NCI-H510A (cell line): ENCODE data around the gene OLFM1.

Experiments used
- DNase-seq: peaks from one replicate; lab custom pipeline; 2025; lab: John Stamatoyannopoulos, UW

OLFM1 gene

GRCh38 chr9:135090081-135090480, 2.6 kb downstream of the OLFM1 start:
- DNase-seq, result no peak

DNA sequence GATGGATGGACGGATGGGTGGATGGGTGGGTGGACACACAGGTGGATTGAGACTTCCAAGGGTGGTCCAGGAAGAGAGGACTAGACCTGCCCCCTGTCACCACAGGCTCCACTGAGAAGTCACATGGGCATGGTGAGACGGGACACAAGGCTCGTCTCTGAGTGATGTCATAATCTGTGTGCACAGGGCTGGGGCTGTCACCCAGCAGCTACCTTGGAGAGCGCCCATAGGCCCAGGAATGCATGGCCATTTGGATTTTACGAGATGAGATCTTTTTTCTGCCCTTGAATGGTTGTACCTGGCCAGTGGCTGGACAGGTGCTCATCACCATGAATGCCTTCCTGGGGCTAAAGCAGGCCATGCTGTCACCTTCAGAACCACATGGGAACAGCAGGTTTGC, 3.1 kb downstream of the OLFM1 start:
- no peak for DNase-seq

DNA sequence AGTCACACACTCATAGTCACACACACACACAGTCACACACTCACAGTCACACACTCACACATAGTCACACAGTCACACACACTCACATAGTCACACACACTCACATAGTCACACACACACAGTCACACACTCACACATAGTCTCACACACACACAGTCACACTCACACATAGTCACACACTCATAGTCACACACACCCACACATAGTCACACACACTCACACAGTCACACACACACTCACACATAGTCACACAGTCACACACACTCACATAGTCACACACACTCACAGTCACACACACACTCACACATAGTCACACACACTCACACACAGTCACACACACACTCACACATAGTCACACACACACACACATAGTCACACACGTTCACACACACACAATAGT, 4.1 kb downstream of the OLFM1 start:
- DNase-seq, result no peak

- no peak for DNase-seq
Observed at GRCh38 chr9:135093111-135093510, 5.6 kb downstream of the OLFM1 start.

- no peak for DNase-seq
Observed at GRCh38 chr9:135093911-135094584, 6.6 kb downstream of the OLFM1 start.

DNA sequence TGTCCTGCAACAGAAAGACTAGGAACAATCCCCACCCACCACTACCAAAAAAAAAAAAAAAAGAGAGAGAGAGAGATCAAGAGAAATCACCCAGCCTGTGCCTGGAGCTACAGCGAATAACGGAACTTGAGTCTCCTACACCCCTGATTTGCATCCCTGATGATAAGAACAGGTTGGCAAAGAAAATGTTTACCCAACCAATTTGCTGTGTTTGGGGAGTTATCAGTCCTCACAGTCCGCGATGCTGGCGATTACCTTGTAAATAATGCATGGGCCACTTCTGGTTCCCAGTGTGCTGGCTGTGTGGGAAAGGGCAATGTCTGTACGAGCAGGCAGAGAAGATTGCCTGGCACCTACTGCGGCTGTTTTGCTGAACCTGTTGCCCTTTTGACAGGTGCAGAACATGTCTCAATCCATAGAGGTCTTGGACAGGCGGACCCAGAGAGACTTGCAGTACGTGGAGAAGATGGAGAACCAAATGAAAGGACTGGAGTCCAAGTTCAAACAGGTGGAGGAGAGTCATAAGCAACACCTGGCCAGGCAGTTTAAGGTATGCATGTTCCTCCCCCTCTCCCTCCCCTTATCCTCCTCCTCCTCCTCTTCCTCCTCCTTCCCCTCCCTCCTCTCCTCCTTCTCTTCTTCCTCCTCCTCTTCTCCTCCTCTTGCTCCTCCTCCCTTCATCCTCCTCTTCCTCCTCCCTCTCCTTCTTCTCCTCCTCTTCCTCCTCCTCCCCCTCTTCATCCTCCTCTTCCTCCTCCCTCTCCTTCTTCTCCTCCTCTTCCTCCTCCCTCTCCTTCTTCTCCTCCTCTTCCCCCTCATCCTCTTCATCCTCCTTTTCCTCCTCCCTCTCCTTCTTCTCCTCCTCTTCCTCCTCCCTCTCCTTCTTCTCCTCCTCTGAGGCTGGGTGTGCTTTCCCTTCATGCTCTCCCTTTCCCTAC, 8.3 kb downstream of the OLFM1 start:
- DNase-seq, result no peak

DNA sequence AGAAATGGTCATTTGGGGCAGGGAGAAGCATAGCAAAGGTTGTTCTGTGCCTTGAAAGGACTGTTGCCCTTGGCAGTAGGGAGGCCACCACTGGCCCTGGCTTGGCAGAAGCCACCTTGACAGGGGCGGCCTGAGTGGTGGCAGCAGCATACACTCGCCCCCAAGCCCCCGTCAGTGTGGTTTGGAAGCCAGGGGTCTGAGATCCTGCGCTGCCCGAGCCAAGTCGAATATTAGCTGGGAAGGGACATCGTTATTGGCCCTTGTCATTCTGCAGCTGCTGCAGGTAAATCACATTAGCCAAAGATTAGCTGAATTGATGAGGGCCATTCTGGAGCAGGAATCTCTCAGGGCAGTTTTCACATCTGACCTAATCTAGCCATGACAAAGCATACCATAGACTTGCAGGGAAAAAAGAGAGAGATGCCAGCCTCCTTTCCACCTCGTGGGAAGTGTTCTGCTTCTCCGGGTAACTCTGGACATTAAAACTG, 9.0 kb downstream of the OLFM1 start:
- no peak for DNase-seq

- DNase-seq, result no peak
Observed at GRCh38 chr9:135098400-135099105, 11.1 kb downstream of the OLFM1 start.

DNA sequence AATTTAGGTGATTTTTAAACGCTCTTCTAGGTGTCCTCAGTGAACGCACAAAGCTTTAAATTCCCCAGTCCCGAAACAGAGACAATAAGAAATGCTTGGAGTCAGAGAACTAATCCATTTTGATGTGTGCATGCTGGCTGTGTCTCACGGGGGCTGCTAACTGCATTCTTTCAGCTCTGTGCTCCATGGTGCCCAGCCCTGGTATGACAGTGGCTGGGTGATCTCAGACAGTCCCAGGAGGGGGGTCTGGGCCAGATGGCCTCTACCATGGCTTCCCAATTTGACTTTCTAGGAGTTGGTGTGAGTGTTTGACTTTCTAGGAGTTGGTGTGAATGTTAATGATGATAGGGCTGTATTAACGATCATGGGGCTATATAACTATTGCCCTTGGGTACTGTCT, 12.1 kb downstream of the OLFM1 start:
- DNase-seq, result no peak

GRCh38 chr9:135100241-135100681, 12.8 kb downstream of the OLFM1 start:
- DNase-seq, result no peak

DNA sequence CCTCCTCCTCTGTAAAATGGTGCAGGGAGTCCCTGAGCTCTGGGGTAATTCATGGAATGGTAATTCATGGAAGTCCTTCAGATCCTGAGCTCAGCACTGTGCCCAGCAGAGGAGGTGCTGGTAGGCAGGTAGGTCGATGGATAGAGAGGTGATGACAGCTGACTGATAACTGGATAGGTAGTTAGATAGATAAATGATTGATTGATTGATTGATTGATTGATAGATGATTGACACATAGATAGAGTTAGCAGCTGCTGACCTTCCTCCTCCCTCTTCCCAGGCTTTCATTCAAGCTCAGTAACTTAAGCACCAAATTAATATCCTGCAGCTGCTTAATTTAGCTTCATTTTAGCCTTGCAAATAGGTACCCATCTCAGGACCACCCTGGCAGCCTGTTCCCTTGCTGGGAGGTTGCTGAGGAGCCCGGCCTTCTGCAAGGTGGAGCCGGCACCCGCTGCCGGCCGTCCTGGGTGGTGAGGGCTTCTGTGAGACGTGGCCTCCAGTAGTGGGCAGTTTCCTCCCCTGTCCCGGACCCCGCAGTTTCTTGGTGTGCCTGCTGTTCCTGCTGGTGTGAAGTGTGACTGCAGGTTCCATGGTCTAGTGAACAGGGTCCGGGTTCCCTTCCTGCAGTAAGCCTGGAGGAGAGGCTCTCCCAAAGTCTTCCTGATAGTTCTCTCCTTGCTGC, 13.4 kb downstream of the OLFM1 start:
- no peak for DNase-seq

DNA sequence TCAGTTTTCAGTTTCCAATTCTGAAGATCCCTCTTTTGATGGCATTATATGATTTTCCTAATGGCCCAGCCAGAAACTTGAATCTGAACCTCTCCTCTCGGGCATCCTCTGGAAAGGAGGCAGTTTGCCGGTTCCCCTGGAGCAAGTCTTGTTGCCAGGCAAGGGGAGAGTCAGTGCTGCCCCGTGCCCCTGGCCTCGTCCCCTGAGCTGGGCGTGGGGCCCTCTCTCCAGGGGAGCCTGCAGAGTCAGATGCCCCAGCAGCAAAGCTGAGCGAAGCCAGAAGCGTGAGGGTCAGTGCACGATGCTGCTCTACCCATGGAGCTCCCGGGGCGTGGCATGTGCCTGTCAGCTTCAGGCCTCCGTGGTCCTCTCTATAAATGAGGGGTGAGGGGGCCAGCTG, 14.0 kb downstream of the OLFM1 start:
- DNase-seq, result no peak

- no peak for DNase-seq
Observed at GRCh38 chr9:135101926-135102325, 14.5 kb downstream of the OLFM1 start.

DNA sequence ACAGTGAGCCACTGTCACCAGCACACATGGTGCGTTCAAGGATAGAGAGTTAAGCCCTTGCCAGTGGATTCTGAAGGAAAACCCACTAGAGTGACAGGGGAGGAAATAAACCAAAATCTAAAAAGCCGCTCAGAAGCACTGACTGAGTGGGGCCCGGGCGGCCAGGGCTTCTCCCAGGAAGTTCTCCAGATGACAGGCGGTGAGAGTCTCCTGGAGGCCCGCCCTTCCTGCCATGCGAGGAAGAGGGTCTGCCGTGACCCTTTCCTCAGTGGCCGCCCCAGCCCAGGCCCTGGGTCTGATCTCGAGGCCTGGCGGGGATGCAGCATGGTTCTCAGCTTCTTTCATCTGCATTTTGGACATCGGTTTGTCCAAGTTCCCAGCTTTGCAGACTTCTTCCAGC, 14.9 kb downstream of the OLFM1 start:
- no peak for DNase-seq

GRCh38 chr9:135103001-135103446, 15.6 kb downstream of the OLFM1 start:
- DNase-seq, result no peak

- DNase-seq, result no peak
Observed at GRCh38 chr9:135103931-135104639, 16.6 kb downstream of the OLFM1 start.

DNA sequence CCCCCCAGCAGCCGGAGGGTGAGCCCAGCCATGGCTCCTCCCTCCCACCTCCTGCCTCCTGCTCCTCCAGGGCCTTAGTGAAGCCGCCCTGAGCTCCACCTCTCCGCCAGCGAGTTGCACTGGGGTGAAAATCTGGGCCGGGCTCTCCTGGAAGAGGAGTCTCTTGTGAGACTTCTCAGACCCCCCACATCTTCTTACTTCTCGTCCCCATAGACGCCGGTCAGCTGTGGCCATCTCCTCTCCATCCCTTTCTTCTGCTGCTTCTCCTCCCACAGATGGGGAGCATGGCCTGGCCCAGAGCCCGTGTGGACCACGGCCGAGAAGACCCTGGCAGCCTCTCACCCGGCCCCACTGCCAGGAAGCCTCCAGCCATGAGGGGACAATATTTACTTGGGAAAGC, 17.3 kb downstream of the OLFM1 start:
- no peak for DNase-seq

DNA sequence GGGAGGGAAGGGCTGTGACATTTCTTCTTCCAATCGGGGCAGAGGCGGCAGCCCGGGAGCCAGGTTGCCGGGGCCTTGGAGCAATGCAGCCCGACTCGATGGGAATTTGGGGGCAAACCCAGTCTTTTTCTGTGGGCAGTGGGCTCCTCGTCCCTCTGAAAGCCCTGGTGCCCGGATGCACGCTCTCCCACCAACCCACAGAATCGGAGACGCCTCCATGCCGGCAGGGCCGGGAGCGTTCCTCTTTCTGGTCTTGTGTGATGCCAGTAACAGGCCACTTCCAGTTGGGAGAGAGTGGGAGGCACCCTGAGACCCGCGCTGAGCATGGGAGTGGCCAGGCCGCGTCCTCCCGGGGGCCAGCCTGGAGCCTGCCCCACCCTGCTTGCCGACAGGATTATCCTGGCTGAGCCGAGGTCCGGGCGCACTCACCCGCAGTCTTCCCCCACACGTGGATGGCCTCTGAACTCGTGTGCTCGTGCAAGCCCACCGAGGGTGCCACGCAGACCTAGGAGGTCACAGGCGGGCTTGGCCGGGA, 17.8 kb downstream of the OLFM1 start:
- no peak for DNase-seq

DNA sequence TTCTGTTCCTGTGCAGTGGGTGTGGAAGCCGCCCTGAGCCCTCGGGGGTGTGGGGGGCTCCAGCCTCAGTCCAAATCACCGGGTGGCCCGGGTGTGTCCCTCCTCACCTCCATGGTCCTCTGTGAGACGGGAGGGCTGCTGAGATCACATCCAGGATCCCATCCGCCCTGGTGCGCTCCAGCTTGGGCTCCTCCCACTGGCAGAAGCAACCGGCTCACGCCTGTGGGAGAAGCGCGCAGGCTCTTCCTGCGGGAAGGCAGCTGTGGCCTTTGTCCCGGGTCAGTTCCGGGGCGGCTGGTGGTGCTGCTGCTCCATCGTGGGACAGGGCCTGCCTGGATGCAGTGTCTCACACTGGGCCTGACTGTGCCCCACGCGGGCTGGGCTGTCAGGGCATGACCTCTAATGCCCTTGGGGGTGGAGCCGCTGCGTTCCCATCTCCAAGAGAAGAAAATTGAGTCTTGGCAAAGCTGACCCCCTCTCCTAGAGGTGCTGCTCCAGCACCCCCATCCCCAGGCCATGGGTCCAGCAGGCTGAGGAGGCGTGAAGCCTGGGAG, 18.5 kb downstream of the OLFM1 start:
- no peak for DNase-seq

DNA sequence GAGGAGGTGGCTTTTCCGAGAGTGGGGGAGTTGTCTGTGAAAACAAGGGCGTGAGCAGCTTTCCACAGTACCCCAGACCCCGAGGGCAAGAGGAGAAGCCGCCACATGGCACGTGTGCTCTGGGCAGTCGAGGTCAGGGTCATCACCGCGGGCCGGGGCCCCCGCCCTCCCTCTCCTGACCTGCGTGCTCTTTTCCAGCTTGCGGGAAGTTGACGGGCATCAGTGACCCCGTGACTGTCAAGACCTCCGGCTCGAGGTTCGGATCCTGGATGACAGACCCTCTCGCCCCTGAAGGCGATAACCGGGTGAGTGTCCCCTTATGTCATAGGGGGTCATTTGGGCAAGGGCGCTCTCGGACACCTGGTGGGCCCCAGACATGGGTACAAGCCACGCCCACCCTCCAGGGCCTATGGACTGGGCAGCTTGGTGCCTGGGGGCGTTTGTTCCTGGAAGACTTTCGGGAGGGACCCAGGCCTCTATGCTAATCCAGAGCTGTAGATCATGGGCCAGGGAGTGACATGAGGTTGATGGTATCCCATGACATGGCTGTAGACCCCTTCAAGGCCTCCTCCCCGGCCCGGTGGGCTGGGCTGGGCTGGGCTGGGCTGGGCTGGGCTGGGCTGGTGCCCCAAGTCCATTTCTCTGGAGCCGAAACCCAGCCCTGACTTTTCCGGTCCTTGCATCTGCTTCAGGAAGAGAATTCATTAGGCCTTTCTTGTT, 19.2 kb downstream of the OLFM1 start:
- DNase-seq, result no peak
